HuH-7.5 (cell line): ENCODE measurements around the gene ZNF827.

ENCODE experiments used
- DNase-seq: peaks from one replicate; pipeline ENCODE4 v3.0.0; 2011; ENCODE audit warnings: low spot score

ZNF827 gene

DNA sequence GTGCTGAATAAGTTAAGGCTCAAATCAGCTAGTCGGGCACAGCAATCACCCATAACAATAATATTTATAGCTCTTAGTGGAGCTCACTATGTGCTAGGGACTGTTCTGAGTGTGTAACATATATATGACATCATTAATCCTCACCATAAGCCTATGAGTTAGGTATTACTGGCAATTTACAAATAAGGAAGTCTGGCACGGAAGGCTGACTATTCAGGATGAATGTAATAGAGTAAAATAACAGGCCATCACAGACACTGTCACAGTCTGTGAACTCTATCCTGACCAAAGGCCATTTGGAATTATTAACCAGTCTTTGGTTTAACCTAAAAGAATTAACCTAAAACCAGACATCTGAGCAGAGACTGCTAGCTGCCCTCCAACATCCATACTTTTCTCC, 139.4 kb downstream of the ZNF827 start:
- DNase-seq: no peak

DNA sequence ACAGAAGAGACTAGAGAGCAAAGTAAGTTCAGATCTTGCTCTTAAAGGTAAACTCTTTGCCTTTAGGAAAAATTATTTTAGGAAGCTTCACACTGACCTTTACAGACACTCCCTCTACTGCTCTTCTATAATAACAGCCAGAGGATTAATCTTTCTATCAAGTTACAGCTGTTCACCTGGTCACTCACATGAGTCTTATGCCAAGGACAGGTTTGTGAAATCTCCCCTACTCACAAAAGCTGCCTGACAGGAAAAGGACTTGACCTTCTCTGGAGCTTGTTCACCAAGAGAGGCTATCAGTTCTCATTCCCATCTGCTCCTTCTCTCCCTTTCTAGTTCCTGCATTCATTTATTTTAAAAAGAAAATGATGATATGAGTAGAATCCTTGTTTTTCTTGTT, 141.3 kb downstream of the ZNF827 start:
- DNase-seq: no peak

GRCh38 chr4:145796346-145796745, 142.3 kb downstream of the ZNF827 start:
- DNase-seq: no peak

DNA sequence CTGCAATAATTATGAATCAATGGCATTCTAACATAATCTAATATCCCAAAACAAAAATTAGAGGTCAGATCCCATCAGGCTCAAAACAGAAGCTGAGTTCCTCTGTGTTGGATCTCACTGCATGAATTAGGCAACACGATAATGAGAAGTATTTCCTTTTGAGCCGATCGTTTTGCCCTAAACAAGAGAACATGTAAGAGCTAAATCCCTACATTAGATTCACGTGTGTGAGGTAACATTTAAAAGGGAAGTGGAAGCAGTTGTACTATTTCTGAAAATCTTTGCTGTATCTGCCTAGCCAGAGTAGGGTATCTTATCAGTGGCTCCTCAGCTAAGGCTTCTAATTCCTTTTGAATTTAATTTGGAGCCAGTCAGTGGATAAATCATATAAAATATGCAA, 143.1 kb downstream of the ZNF827 start:
- no peak for DNase-seq

GRCh38 chr4:145792429-145792828, 146.2 kb downstream of the ZNF827 start:
- DNase-seq: no peak

GRCh38 chr4:145791988-145792387, 146.6 kb downstream of the ZNF827 start:
- no peak for DNase-seq

DNA sequence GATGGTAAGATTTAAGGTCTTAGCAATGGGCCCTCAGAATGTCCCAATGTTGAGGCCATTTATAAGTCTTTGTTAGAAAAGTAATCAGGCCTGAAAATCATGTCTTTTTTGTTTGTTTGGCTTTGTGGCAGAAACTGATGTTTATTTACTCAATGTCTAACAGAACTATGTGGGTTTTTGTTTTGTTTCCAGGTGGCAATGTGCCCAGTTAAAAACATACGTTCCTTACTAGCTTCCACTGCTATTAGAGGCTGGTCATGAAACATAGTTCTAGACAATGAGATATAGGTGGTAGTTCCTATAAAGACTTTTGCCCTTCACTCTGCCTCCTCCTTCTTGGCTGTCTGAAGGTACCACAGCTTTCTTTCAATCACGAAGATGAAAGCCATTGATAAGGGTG, 149.9 kb downstream of the ZNF827 start:
- no peak for DNase-seq

DNA sequence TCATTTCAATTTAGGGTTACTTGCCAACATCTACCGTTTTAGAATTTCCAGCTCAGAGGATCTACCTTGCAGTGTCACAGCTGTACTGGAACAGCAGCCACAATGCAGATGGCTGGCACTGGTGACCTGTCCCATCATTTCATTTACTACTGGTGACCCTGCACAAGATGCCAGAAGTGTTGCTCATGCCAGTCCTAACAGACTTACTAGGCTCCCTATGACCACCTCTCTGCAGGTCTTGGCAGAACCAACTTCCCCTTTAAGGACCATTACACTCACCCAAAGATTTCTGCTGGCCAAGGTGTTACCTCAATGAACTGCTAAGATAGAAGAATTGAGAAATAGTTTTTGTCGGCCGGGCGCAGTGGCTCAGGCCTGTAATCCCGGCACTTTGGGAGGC, 151.8 kb downstream of the ZNF827 start:
- DNase-seq: no peak

DNA sequence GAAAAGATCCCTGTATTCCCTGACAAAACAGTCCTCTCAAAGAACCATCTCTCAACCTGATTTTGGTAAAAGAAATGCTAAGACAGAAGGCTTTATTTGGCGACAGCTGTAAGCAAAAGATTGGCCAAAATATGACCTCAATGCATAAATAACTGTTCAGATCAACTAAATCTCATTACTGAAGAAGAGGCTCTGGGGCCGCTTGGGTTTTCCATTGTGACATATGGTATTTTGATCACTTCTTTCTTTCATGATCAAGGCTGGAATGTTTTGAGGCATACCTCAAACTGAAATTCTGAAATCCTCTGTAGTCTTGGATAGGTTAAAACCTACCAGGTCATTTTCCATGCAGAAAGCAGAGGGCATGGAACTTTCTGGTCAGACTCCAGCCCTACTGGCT, 152.4 kb downstream of the ZNF827 start:
- no peak for DNase-seq

- no peak for DNase-seq
Observed at GRCh38 chr4:145785391-145786008, 153.1 kb downstream of the ZNF827 start.

GRCh38 chr4:145784036-145784435, 154.6 kb downstream of the ZNF827 start:
- no peak for DNase-seq

DNA sequence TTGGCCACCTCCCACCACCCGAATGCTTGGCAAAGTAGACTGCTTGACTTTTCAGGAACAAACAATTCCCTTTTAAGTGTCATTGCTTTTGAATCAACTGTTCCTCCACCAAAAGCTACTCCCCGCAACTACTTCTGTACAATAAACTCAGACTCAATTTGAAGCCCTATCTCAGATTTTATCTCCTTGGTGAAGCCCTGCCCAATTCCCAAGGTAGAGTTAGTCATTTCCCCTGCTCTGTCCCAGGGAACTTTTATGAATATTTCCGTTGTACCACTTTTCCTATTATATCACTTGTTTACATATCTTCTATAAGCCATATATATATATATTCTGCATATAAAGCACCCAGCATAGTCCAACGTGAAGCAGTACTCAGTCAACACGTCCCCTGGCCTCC, 155.9 kb downstream of the ZNF827 start:
- DNase-seq: no peak

GRCh38 chr4:145781351-145781750, 157.3 kb downstream of the ZNF827 start:
- DNase-seq: no peak

GRCh38 chr4:145779319-145779801, 159.3 kb downstream of the ZNF827 start:
- no peak for DNase-seq

DNA sequence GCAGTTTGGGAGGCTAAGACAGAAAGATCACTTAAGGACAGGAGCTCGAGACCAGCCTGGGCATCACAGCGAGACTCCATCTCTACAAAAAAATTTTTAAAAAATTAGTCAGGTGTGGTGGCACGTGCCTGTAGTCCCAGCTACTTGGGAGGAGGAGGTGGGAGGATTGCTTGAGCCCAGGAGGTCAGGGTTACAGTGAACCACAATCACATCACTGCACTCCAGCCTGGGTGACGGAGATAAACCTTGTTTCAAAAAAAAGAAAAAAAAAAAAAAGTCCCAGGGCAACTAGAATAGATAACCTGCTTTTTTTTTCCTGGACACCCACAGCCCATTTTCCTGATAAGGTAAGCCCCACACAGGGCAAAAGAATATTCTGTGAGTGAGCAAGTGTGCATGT, 162.4 kb downstream of the ZNF827 start:
- DNase-seq: no peak

DNA sequence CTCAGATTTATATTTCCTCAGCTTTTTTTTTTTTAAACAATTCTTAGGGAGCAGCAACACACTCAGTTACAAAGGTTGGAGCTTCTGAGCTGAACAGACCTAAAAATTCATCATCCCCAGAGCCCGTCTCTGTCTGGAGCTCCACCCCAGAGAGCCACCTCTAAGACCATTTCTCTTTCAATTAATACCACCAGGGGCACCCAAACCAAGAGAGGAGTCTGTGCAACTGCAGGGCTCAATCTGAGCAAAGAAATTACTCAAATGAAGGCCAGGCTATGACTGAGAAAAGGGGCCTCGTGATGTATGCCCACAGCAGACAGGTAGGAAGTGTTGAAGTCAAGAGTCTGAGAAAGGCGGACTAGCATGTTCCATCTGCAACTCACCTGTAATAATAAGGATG, 163.2 kb downstream of the ZNF827 start:
- no peak for DNase-seq

DNA sequence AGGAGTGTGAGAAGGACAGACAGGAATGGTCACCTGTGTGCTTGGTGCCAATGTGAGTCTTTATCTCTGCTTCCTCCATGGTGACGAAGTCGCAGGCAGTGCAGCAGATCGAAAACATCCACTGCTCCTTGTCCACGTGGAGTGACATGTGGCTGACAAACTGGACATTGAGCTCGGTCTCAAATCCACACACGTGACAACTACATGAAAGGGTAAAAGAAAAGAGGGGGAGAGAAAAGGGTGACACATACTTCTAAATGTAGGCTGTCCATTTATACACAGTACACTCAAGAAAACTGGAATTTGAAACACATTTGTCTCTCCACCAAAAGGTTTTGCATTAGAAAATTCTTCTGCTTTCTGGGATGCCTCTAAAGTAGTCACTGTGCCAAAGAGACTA, 164.2 kb downstream of the ZNF827 start:
- DNase-seq: no peak

- DNase-seq: no peak
Observed at GRCh38 chr4:145773581-145774234, 164.9 kb downstream of the ZNF827 start.

DNA sequence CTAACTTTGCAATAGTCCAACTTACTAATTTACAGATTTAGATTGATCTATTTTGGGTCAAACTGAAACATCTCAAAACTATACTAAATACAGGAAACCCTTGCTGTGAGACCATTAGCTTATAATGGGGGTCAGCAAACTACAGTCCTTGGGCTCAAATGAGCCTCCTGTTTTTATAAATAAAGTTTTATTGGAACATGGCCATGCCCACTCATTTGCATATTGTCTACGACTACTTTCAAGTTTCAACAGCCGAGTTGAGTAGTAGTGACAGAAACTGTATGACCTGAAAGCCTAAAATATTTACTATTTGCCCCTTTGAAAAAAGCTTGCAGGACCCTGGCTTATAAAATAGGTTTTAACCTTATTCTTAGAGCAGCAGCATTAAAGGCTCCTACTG, 166.3 kb downstream of the ZNF827 start:
- no peak for DNase-seq

DNA sequence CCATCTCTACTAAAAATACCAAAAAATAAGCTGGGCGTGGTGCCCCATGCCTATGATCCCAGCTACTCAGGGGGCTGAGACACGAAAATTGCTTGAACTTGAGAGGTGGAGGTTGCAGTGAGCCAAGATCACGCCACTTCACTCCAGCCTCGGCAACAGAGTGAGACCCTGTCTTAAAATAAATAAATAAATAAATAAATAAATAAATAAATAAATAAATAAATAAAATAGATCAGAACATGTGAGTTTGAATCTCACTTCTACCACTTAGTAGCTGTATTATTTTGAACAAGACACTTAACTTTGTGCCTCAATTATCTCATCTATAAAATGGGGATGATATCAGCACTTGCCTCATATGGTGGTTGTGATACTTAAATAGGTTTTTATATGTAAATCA, 168.5 kb downstream of the ZNF827 start:
- no peak for DNase-seq

- no peak for DNase-seq
Observed at GRCh38 chr4:145769450-145770037, 169.1 kb downstream of the ZNF827 start.

- DNase-seq: no peak
Observed at GRCh38 chr4:145766273-145766672, 172.3 kb downstream of the ZNF827 start.

GRCh38 chr4:145763399-145763798, 175.2 kb downstream of the ZNF827 start:
- no peak for DNase-seq

DNA sequence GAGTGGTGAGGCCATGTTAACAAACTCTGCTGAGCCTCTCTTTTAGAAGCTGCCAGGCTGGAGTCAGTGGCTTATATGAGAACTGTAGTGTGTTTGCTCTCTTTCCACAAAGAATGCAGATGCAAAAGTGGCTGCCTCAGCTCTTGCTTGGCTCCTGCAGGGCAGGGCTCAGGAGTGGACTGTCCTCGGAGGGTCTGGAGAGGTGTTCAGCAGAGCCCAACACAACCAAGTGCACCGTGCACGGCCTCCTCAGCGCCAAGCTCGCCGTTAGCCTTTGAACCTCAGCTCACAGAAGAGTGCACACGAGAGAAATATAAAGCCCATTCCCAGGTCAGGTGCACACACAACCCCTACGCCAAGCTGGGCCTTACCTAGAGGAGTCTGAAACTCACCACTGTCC, 175.9 kb downstream of the ZNF827 start:
- DNase-seq: no peak
